UCSD-AML1 (cell line): ENCODE results near the gene CFAP54.

Experiments
- DNase-seq: peaks from one replicate; lab custom pipeline; 2025; ENCODE audit not compliant: unreplicated experiment; lab: John Stamatoyannopoulos, UW

CFAP54 gene

GRCh38 chr12:96882862-96883261 is 393.5 kb downstream of the CFAP54 start:
- DNase-seq, result no peak

GRCh38 chr12:96883571-96883970 is 394.2 kb downstream of the CFAP54 start:
- no peak for DNase-seq

GRCh38 chr12:96886998-96887677 is 397.8 kb downstream of the CFAP54 start:
- peak; percentile 26 for DNase-seq

DNA sequence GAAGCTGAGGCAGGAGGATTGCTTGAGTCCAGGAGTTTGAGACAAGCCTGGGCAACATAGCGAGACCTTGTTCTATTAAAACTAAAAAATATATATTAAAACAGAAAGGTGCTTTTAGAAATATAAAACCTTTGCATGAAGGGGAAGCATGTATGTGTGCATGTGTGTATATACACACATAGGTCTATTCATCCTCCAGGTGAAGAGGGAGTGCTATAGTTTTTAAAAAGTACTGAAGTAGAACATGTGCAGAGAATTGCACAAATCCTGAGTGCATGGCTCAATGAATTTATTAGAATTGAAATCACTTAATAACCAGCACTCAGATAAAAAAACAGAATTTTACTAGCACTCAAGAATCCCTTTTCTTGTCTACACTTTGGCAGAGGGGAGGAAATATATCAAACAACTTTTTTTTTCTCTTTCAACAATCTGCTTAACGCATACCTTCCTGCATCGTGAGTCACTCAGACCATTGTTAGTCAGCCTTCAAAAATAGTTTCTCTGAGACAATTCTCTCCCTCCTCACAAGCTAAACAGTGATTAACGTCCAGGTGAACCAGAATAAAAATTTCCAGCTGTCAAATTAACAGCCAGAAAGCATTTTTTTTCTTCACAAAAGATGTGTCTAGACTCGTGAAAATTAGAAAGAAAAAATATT is 400.0 kb downstream of the CFAP54 start:
- DNase-seq, result no peak

DNA sequence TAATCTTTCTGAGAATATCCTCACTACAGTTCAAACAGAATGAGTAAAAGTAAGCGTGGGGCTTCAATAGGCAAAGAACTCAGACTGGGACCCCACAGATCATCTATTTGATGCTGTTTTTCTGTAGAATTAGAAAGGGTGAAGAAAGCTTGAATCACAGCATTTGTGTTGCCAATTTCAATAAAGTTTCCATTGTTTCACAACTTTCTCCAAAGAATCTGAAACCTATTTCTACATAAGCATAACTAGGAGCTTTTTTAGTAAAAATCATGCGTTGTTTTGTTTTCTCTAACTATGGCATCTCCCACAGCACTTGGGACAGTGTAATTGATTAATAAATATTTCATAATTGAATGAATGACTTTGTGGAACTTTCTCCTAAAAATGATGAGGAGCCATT is 401.0 kb downstream of the CFAP54 start:
- no peak for DNase-seq

- DNase-seq, result no peak
Observed at GRCh38 chr12:96892104-96892503, 402.7 kb downstream of the CFAP54 start.

DNA sequence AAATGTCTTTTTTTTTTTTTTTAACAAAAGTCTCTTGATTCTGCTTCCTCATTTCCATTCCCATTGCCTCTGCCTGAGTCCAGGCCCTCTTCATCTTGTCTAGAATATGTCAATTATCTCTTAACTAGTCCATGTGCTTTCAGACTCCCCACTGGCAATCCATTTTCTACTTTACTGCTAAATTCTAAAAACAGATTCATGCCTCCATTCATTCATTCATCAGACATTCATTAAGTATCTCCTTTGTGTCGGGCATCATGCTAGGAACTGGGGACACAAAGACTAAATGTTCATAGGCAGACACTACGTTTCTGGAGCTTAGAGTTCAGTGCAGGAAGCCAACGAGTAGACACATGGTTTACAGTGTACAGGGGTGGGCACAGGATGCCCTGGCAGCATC is 408.0 kb downstream of the CFAP54 start:
- no peak for DNase-seq

DNA sequence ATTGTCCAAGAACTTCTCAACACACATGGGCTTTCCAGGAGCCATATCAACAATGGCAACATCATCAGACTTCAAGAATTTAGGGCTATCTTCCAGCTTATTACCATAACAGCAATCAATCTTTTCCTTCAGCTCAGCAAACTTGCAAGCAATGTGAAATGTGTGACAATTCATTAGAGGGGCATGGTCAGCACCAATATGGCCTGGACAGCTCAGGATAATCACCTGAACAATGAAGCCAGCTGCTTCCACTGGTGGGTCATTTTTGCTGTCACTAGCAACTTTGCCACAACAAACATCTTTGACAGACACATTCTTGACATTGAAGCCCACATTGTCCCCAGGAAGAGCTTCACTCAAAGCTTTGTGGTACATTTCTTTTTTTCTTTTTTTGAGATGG is 411.8 kb downstream of the CFAP54 start:
- DNase-seq, result no peak

GRCh38 chr12:96902076-96902475 is 412.7 kb downstream of the CFAP54 start:
- no peak for DNase-seq

DNA sequence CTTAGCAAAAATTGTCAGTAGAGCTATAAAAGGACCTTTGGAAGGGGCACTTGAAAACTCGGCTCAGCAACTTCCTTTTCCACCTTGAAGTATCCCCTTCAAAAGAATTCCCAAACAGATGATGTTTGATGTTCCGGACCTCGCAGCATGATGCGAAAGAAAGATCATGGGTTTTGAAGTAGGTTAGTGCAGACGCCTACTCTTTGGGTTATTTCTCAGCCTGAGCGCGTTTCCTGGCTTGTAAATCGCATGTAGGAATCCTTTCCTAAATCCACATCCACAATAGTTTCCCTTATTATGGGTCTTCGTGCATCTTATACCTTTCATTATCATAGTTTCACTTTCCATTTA is 417.1 kb downstream of the CFAP54 start:
- no peak for DNase-seq

GRCh38 chr12:96906849-96907670 is 417.7 kb downstream of the CFAP54 start, which contains the start of gene NEDD1:
Gene NEDD1, plus strand, starts transcription at chr12:96907257. Its CDS starts 2,503 bp downstream, at chr12:96909760.
- peak; percentile 90 for DNase-seq

GRCh38 chr12:96907671-96908422 is 418.5 kb downstream of the CFAP54 start:
- DNase-seq, result peak; percentile 43

- DNase-seq, result no peak
Observed at GRCh38 chr12:96908423-96908675, 419.0 kb downstream of the CFAP54 start.

DNA sequence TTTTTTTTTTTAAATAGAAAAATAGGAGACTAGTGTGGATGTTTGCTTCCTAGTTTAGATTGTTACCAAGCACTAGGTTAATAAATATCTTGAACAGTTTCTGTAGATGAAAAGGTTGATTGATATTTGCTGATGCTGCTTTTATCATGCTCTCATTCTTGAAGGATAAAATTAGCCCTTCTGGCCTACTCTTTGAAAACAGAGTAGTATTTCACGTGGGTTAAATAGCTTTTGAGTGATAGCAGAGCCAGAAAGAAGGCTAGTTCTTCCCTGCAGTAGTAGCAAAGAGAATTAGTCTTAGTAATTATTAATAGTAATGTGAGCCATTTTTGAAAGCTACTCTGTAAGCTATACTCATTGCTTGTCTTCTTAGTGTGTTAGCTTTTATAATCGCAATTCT is 422.9 kb downstream of the CFAP54 start:
- DNase-seq, result no peak

GRCh38 chr12:96912943-96913342 is 423.6 kb downstream of the CFAP54 start:
- DNase-seq, result no peak

GRCh38 chr12:96919510-96920210 is 430.3 kb downstream of the CFAP54 start:
- no peak for DNase-seq
